ENCODE measurements around the gene KDM4F.

- TF ChIP-seq CTCF (conservative IDR thresholded peaks at IDR 0.05 in 1 of 2, IDR thresholded peaks at IDR 0.05 in 1 of 2; ENCODE audit: low read depth in 1 of 2, low read length in 2 of 2) (no peak), EZH2 (IDR thresholded peaks at IDR 0.05; ENCODE audit: low read length, missing control alignments) (no peak)
Observed at GRCh38 chr11:95068549-95068948, 19.3 kb downstream of the KDM4F start.

All from fibroblast of lung (primary cell).